Purkinje cell (primary cell): Measurements from ENCODE around the gene SF3B2. TPM values are rescaled to one million over a fixed set of nuclear protein-coding genes. Genes with fewer than 3 reads are reported as not detected.

ENCODE experiments used
- polyA plus RNA-seq: library from polyadenylated mRNA; unstranded; fragments of >200 nt; fragmentation: Nextera tagmentation; gene quantifications from 2 replicates; pipeline ENCODE4 v1.2.1, GENCODE V29; 2014

Gene SF3B2
- polyA plus RNA-seq, result 63.3 and 67.3 TPM in 2 replicates

GRCh38 chr11:66051766-66052663, at the start of gene SF3B2:
TSS of gene SF3B2 (plus strand) at chr11:66052364. CDS start at chr11:66052385, 21 bp downstream.

GRCh38 chr11:66011785-66012303, 40.3 kb upstream of the SF3B2 start, which contains the start of gene CST6:
TSS of gene CST6 (plus strand) at chr11:66012008. CDS start at chr11:66012045, 37 bp downstream.

GRCh38 chr11:66026017-66026529, 26.1 kb upstream of the SF3B2 start, which contains the start of gene CATSPER1:
TSS of gene CATSPER1 (minus strand) at chr11:66026479. CDS start at chr11:66026379, 100 bp downstream.

GRCh38 chr11:66048547-66049323, 3.4 kb upstream of the SF3B2 start, which contains the start of gene GAL3ST3:
TSS of gene GAL3ST3 (minus strand) at chr11:66049161. CDS start at chr11:66045415, 3,746 bp downstream.

GRCh38 chr11:66069715-66070603, 17.8 kb downstream of the SF3B2 start, which contains the start of gene PACS1:
TSS of gene PACS1 (plus strand) at chr11:66070272. CDS start at chr11:66070487, 215 bp downstream.

Other genes starting within 250 kb of the SF3B2 start
- 2.2 and 4.6 TPM in 2 replicates for gene SNX32, start 218.4 kb upstream of the SF3B2 start, polyA plus RNA-seq
- gene CFL1, start 194.2 kb upstream of the SF3B2 start, polyA plus RNA-seq, result 185 and 274 TPM in 2 replicates
- gene MUS81, start 191.9 kb upstream of the SF3B2 start, polyA plus RNA-seq, result 9.5 and 11.2 TPM in 2 replicates
- gene EFEMP2, start 179.6 kb upstream of the SF3B2 start, polyA plus RNA-seq, result 0.31 and 1.8 TPM in 2 replicates
- gene CTSW, start 172.5 kb upstream of the SF3B2 start, polyA plus RNA-seq, result not detected in 2 replicates
- gene FIBP, start 163.9 kb upstream of the SF3B2 start, polyA plus RNA-seq, result 37.0 and 67.8 TPM in 2 replicates
- gene CCDC85B, start 161.7 kb upstream of the SF3B2 start, polyA plus RNA-seq, result 2.2 and 2.7 TPM in 2 replicates
- not detected in 2 replicates for gene FOSL1, start 152.0 kb upstream of the SF3B2 start, polyA plus RNA-seq
- 12.4 and 15.2 TPM in 2 replicates for gene C11orf68, start 133.3 kb upstream of the SF3B2 start, polyA plus RNA-seq
- gene DRAP1, start 132.9 kb upstream of the SF3B2 start, polyA plus RNA-seq, result 32.5 and 40.9 TPM in 2 replicates
- gene TSGA10IP, start 106.9 kb upstream of the SF3B2 start, polyA plus RNA-seq, result 0.73 TPM in 1 of 2 replicates, not detected in the other
- gene SART1, start 90.6 kb upstream of the SF3B2 start, polyA plus RNA-seq, result 22.8 and 46.8 TPM in 2 replicates
- gene EIF1AD, start 50.2 kb upstream of the SF3B2 start, polyA plus RNA-seq, result 30.9 and 38.3 TPM in 2 replicates
- 356 and 424 TPM in 2 replicates for gene BANF1, start 49.9 kb upstream of the SF3B2 start, polyA plus RNA-seq
- not detected in 2 replicates for gene CST6, start 40.4 kb upstream of the SF3B2 start, polyA plus RNA-seq
- 0.59 TPM in 1 of 2 replicates, not detected in the other for gene CATSPER1, start 25.9 kb upstream of the SF3B2 start, polyA plus RNA-seq
- 8.7 and 19.5 TPM in 2 replicates for gene GAL3ST3, start 3.2 kb upstream of the SF3B2 start, polyA plus RNA-seq
- gene PACS1, start 17.9 kb downstream of the SF3B2 start, polyA plus RNA-seq, result 1.0 and 2.4 TPM in 2 replicates
- 2.0 and 2.2 TPM in 2 replicates for gene KLC2, start 205.3 kb downstream of the SF3B2 start, polyA plus RNA-seq
- 12.7 and 16.6 TPM in 2 replicates for gene RAB1B, start 216.3 kb downstream of the SF3B2 start, polyA plus RNA-seq
- 5.1 and 9.1 TPM in 2 replicates for gene CNIH2, start 225.8 kb downstream of the SF3B2 start, polyA plus RNA-seq
- 11.5 and 12.7 TPM in 2 replicates for gene YIF1A, start 236.8 kb downstream of the SF3B2 start, polyA plus RNA-seq
- 6.2 and 8.1 TPM in 2 replicates for gene TMEM151A, start 239.5 kb downstream of the SF3B2 start, polyA plus RNA-seq